ENCODE measurements around the gene CIZ1.

CIZ1 gene

GRCh38 chr9:128206484-128206883 is 15.1 kb upstream of the CIZ1 start:
- Histone ChIP-seq H3K36me3 (ENCODE audit: control insufficient read depth, low read length) (no peaks in the 10 kb centered on the region), H3K27me3 (ENCODE audit: control insufficient read depth, low read length) (peaks cover 52% of the 10 kb centered on the region), H3K9me3 (ENCODE audit: control insufficient read depth, insufficient read depth, low read length) (no peaks in the 10 kb centered on the region), H3F3A (ENCODE audit: control insufficient read depth, insufficient read depth) (no peaks in the 10 kb centered on the region), H3K4me1 (ENCODE audit: control insufficient read depth, low read length) (peaks cover 16% of the 10 kb centered on the region), H3K9me2 (replicated peaks; ENCODE audit: control insufficient read depth, low read length) (no peaks in the 10 kb centered on the region), H3K79me2 (ENCODE audit: control insufficient read depth, low read length) (no peaks in the 10 kb centered on the region), H3K4me2 (ENCODE audit: low read length) (no peak overlapping the region), H3K4me3 (ENCODE audit: low read length) (no peak overlapping the region), H4K20me1 (ENCODE audit: control insufficient read depth, insufficient read depth, low read depth, low read length) (no peaks in the 10 kb centered on the region), H3K27ac (ENCODE audit: low read depth, low read length) (no peak overlapping the region)
- TF ChIP-seq EZH2phosphoT487 (IDR thresholded peaks at IDR 0.05; ENCODE audit: borderline replicate concordance, low read length), result no peak
- TF ChIP-seq, protein P1, sequence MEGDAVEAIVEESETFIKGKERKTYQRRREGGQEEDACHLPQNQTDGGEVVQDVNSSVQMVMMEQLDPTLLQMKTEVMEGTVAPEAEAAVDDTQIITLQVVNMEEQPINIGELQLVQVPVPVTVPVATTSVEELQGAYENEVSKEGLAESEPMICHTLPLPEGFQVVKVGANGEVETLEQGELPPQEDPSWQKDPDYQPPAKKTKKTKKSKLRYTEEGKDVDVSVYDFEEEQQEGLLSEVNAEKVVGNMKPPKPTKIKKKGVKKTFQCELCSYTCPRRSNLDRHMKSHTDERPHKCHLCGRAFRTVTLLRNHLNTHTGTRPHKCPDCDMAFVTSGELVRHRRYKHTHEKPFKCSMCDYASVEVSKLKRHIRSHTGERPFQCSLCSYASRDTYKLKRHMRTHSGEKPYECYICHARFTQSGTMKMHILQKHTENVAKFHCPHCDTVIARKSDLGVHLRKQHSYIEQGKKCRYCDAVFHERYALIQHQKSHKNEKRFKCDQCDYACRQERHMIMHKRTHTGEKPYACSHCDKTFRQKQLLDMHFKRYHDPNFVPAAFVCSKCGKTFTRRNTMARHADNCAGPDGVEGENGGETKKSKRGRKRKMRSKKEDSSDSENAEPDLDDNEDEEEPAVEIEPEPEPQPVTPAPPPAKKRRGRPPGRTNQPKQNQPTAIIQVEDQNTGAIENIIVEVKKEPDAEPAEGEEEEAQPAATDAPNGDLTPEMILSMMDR (IDR thresholded peaks at IDR 0.05; ENCODE audit: low read depth, low read length, poor library complexity, severe bottlenecking), result no peak

DNA sequence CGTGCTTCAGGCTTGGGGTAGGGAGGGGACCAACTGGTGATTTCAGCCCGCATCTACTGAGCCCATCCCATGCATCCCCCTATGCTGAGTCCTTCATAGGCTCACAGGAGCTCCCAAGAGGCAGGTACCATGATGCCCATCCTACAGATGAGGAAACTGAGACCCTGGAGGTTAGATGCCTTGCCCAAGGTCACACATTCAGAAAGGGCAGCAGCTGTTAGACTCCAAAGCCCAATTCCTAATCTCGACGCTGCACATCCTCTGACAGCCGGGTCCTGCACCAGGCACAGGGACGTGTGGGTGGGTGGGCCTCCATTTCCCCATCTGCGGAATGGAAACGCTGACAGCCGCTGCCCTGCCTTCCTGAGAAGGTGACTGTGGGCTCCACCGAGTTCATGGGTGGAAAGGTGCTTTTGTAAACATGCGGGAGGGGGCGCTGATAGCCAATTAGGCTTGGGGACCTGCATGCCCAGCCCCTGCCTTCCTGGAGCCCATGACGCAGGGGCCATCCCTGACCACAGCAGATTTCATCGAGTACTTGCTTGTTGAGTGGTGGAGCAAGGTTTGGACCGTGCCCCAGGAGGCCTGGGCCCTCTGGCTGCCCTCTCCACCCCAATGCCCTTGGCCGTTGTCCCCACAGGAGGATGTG is 14.0 kb upstream of the CIZ1 start:
- H3K79me2 ChIP-seq (ENCODE audit: control insufficient read depth, low read length), result no peaks in the 10 kb centered on the region
- TF ChIP-seq EZH2phosphoT487 (IDR thresholded peaks at IDR 0.05; ENCODE audit: borderline replicate concordance, low read length), result no peak
- TF ChIP-seq, protein P1 (IDR thresholded peaks at IDR 0.05; ENCODE audit: low read depth, low read length, poor library complexity, severe bottlenecking), result no peak
- H4K20me1 ChIP-seq (ENCODE audit: control insufficient read depth, insufficient read depth, low read depth, low read length), result no peaks in the 10 kb centered on the region
- no peaks in the 10 kb centered on the region for H3K9me2 ChIP-seq (replicated peaks; ENCODE audit: control insufficient read depth, low read length)
- no peak overlapping the region for H3K4me2 ChIP-seq (ENCODE audit: low read length)
- H3F3A ChIP-seq (ENCODE audit: control insufficient read depth, insufficient read depth), result no peaks in the 10 kb centered on the region
- H3K36me3 ChIP-seq (ENCODE audit: control insufficient read depth, low read length), result no peaks in the 10 kb centered on the region
- H3K9me3 ChIP-seq (ENCODE audit: control insufficient read depth, insufficient read depth, low read length), result no peaks in the 10 kb centered on the region
- H3K27ac ChIP-seq (ENCODE audit: low read depth, low read length), result no peak overlapping the region
- peaks cover 16% of the 10 kb centered on the region for H3K4me1 ChIP-seq (ENCODE audit: control insufficient read depth, low read length)
- H3K4me3 ChIP-seq (ENCODE audit: low read length), result no peak overlapping the region
- peaks cover 43% of the 10 kb centered on the region for H3K27me3 ChIP-seq (ENCODE audit: control insufficient read depth, low read length)

GRCh38 chr9:128204858-128205257 is 13.5 kb upstream of the CIZ1 start:
- H3K79me2 ChIP-seq (ENCODE audit: control insufficient read depth, low read length), result no peaks in the 10 kb centered on the region
- TF ChIP-seq EZH2phosphoT487 (IDR thresholded peaks at IDR 0.05; ENCODE audit: borderline replicate concordance, low read length), result no peak
- TF ChIP-seq, protein P1 (IDR thresholded peaks at IDR 0.05; ENCODE audit: low read depth, low read length, poor library complexity, severe bottlenecking), result no peak
- no peaks in the 10 kb centered on the region for H3K36me3 ChIP-seq (ENCODE audit: control insufficient read depth, low read length)
- peaks cover 43% of the 10 kb centered on the region for H3K27me3 ChIP-seq (ENCODE audit: control insufficient read depth, low read length)
- H4K20me1 ChIP-seq (ENCODE audit: control insufficient read depth, insufficient read depth, low read depth, low read length), result no peaks in the 10 kb centered on the region
- no peak overlapping the region for H3K4me3 ChIP-seq (ENCODE audit: low read length)
- H3K9me2 ChIP-seq (replicated peaks; ENCODE audit: control insufficient read depth, low read length), result no peaks in the 10 kb centered on the region
- H3K27ac ChIP-seq (ENCODE audit: low read depth, low read length), result no peak overlapping the region
- H3F3A ChIP-seq (ENCODE audit: control insufficient read depth, insufficient read depth), result no peaks in the 10 kb centered on the region
- peaks cover 16% of the 10 kb centered on the region for H3K4me1 ChIP-seq (ENCODE audit: control insufficient read depth, low read length)
- H3K9me3 ChIP-seq (ENCODE audit: control insufficient read depth, insufficient read depth, low read length), result no peaks in the 10 kb centered on the region
- no peak overlapping the region for H3K4me2 ChIP-seq (ENCODE audit: low read length)

Measured in DOHH2 (cell line).